Gastrocnemius medialis (tissue), 4 donors: ENCODE measurements around the gene GRK1.

ENCODE experiments used
- CTCF ChIP-seq, 5 experiments: fragments of 450-650 bp in 3 of 5; fragments of 200-600 bp in 2 of 5; sonication (generic) in 2 of 5; IDR thresholded peaks in 4 of 5; conservative IDR thresholded peaks in 1 of 5; 1 replicate in 4 of 5; 2 replicates in 1 of 5; pipeline ENCODE4 v1.5.1; 2016 to 2019; ENCODE audit warnings: antibody characterized with exemption in 5 of 5, mild to moderate bottlenecking in 3 of 5, moderate library complexity in 3 of 5
- POLR2A ChIP-seq, 2 donors: fragments of 450-650 bp; IDR thresholded peaks; one replicate each; pipeline ENCODE4 v1.6.1; 2017; ENCODE audit warnings: antibody characterized with exemption in 2 of 2, mild to moderate bottlenecking in 2 of 2, moderate library complexity in 2 of 2

DNA sequence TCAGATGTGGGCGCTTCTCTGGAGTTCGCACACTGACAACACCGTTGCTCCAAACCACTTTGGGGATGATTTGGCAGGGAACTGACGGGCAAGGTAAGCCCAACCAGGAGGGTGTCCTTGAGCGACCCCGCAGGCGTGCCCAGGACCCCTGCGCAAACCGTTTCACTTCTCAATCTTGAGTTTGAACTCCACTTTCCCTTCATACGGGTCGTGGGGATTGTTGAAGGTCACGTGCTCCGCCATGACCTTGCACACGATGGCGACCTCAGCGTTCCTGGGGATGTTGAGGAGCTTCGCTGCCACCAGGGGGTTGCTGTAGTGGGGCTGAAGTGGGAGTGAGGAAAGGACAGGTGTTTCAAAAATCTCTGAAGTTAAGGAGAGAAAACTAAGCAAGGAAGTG, 17.8 kb upstream of the GRK1 start:
- TF ChIP-seq CTCF (IDR thresholded peaks at IDR 0.05 in 4 of 5, conservative IDR thresholded peaks at IDR 0.05 in 1 of 5) (no peak), POLR2A (IDR thresholded peaks at IDR 0.05) (no peak)
